GM23248 (cell line): ENCODE results near the gene CPM.

ENCODE experiments used
- EZH2 ChIP-seq: fragments of 200-600 bp; sonication (generic); IDR thresholded peaks from 2 replicates; pipeline ENCODE4 v1.6.1; 2018; ENCODE audit warnings: antibody characterized with exemption, mild to moderate bottlenecking; ENCODE audit not compliant: insufficient read depth, poor library complexity, severe bottlenecking
- EZH2phosphoT487 ChIP-seq: fragments of 200-600 bp; sonication (generic); IDR thresholded peaks from 2 replicates; pipeline ENCODE4 v1.6.1; 2018; ENCODE audit warnings: antibody characterized with exemption, moderate library complexity, mild to moderate bottlenecking, low read depth; ENCODE audit not compliant: insufficient read depth

GRCh38 chr12:68971404-68971803 is 38.4 kb upstream of the CPM start:
- TF ChIP-seq EZH2 (no peak), EZH2phosphoT487 (no peak)
